Activated effector memory CD4-positive, alpha-beta T cell treated with Interleukin-2 at 50 U/mL for 16 hours (primary cell): ENCODE data around the gene HGD.

ENCODE experiments used
- DNase-seq: peaks from one replicate; pipeline ENCODE4 v3.0.0-alpha.2; 2020

The HGD gene

GRCh38 chr3:120682095-120682681 lies at the start of gene HGD:
Gene HGD, minus strand, starts transcription at chr3:120682239. Its CDS starts 128 bp downstream, at chr3:120682111.
- DNase-seq, result no peak

- DNase-seq, result no peak
Measured at GRCh38 chr3:120730576-120731542, 48.8 kb upstream of the HGD start.

- DNase-seq, result no peak
Measured at GRCh38 chr3:120726791-120727190, 44.8 kb upstream of the HGD start.

- DNase-seq, result peak; percentile 83
Measured at GRCh38 chr3:120719167-120719834, 37.3 kb upstream of the HGD start.

- DNase-seq, result no peak
Measured at GRCh38 chr3:120713262-120713661, 31.2 kb upstream of the HGD start.

- no peak for DNase-seq
Measured at GRCh38 chr3:120710369-120710768, 28.3 kb upstream of the HGD start.

GRCh38 chr3:120708408-120708807 lies 26.4 kb upstream of the HGD start:
- DNase-seq, result no peak

- DNase-seq, result no peak
Measured at GRCh38 chr3:120706950-120707349, 24.9 kb upstream of the HGD start.

- DNase-seq, result no peak
Measured at GRCh38 chr3:120705884-120706582, 24.0 kb upstream of the HGD start.

GRCh38 chr3:120699333-120699732 lies 17.3 kb upstream of the HGD start:
- no peak for DNase-seq

- no peak for DNase-seq
Measured at GRCh38 chr3:120693439-120694171, 11.6 kb upstream of the HGD start.

GRCh38 chr3:120689395-120689794 lies 7.4 kb upstream of the HGD start:
- no peak for DNase-seq

- no peak for DNase-seq
Measured at GRCh38 chr3:120688121-120688520, 6.1 kb upstream of the HGD start.

- DNase-seq, result no peak
Measured at GRCh38 chr3:120685411-120685810, 3.4 kb upstream of the HGD start.

- no peak for DNase-seq
Measured at GRCh38 chr3:120684896-120685295, 2.9 kb upstream of the HGD start.

GRCh38 chr3:120683671-120684301 lies 1.7 kb upstream of the HGD start:
- DNase-seq, result no peak

- DNase-seq, result no peak
Measured at GRCh38 chr3:120683213-120683612, 1.2 kb upstream of the HGD start.

- DNase-seq, result no peak
Measured at GRCh38 chr3:120681506-120682038, 467 bp downstream of the HGD start.

GRCh38 chr3:120681018-120681417 lies 1.0 kb downstream of the HGD start:
- DNase-seq, result no peak

- no peak for DNase-seq
Measured at GRCh38 chr3:120680193-120680894, 1.7 kb downstream of the HGD start.

GRCh38 chr3:120678984-120679383 lies 3.1 kb downstream of the HGD start:
- DNase-seq, result no peak
